Activated naive CD4-positive, alpha-beta T cell treated with anti-CD3 and anti-CD28 coated beads for 36 hours (primary cell): ENCODE data around the gene APBA2. TPM values are rescaled to one million over a fixed set of nuclear protein-coding genes. Genes with fewer than 3 reads are reported as not detected.

Source experiments
- CTCF ChIA-PET: fragments of 350-600 bp; sonication (Branson Sonifier 250); formaldehyde crosslinking; loops from one replicate; lab custom pipeline; 2021; ENCODE audit warnings: antibody characterized with exemption; lab: Charles Lee
- DNase-seq: peaks from one replicate; pipeline ENCODE4 v3.0.0-alpha.2; 2020
- H3K27ac Mint-ChIP-seq: one replicate; pipeline ENCODE4 v1.8.0; 2021; ENCODE audit warnings: mild to moderate bottlenecking, mixed read lengths
- H3K27me3 Mint-ChIP-seq: one replicate; pipeline ENCODE4 v1.8.0; 2021; ENCODE audit warnings: low read depth, mixed read lengths
- H3K36me3 Mint-ChIP-seq: one replicate; pipeline ENCODE4 v1.8.0; 2021; ENCODE audit warnings: low read depth, mixed read lengths
- H3K4me1 Mint-ChIP-seq: one replicate; pipeline ENCODE4 v1.8.0; 2021; ENCODE audit warnings: low read depth, mixed read lengths
- H3K4me3 Mint-ChIP-seq: one replicate; pipeline ENCODE4 v1.8.0; 2021; ENCODE audit warnings: mild to moderate bottlenecking, moderate library complexity, mixed read lengths
- H3K9me3 Mint-ChIP-seq: one replicate; pipeline ENCODE4 v1.8.0; 2021; ENCODE audit warnings: mixed read lengths
- intact Hi-C: fragments of 100-400 bp; cut with micrococcal nuclease; formaldehyde crosslinking; loops from one replicate; pipeline ENCODE4 v1.15.1; 2023
- total RNA-seq, 2 experiments: library from RNA; stranded (reverse); gene quantifications; one replicate each; pipeline ENCODE4 v1.2.3, GENCODE V29; 2021

APBA2 gene
- total RNA-seq, 2 experiments from 2014 or later, result 16.2 to 18.3 TPM

DNA sequence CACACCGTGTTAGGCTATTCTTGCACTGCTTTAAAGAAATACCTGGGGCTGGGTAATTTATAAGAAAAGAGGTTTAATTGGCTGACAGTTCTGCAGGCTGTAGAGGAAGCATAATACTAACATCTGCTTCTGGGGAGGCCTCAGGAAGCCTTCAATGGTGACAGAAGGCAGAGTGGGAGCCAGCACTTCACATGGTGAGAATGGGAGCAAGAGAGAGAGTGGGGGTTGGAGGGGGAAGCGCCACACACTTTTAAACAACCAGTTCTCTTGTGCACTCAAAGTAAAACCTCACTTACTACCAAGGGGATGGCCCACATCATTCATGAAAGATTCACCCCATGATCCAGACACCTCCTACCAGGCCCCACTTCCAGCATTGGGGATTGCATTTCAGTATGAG lies 181.1 kb downstream of the APBA2 start:
- Mint-ChIP-seq H3K27me3 (no peaks in the 10 kb centered on the region), H3K9me3 (no peaks in the 10 kb centered on the region), H3K4me1 (peaks cover 12% of the 10 kb centered on the region), H3K27ac (peak overlapping the region; percentile 9), H3K4me3 (no peak overlapping the region), H3K36me3 (peaks cover 10% of the 10 kb centered on the region)
- no peak for DNase-seq
- CTCF ChIA-PET, result no interaction called here
- intact Hi-C loops, result no loop called here

DNA sequence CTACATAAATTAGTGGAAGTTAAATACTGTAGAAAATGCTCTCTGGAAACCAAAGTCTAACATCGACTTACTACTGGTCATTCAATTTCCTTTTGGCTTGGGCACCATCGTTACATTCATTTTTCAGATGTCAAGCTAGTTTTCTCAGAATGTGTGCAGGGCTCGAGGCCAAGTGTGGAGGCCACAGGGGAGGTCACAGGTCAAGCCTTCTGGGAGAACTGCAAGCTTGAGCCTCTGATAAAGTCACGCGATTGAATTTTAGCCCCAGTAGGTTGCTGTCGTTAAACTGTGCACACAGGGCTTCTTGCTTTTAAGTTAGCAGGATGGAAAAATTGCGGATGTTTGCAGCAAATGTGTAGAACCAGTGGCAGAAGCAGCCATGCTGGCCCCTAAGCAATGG lies 182.2 kb downstream of the APBA2 start:
- H3K9me3 Mint-ChIP-seq, result no peaks in the 10 kb centered on the region
- H3K4me3 Mint-ChIP-seq, result no peak overlapping the region
- CTCF ChIA-PET, result interaction anchor here (0.7 kb wide), 1 partner anchor 8 kb away, joined by 3 read pairs; no protein-coding TSS in a partner anchor
- no peak overlapping the region for H3K27ac Mint-ChIP-seq
- peaks cover 10% of the 10 kb centered on the region for H3K36me3 Mint-ChIP-seq
- peaks cover 9% of the 10 kb centered on the region for H3K4me1 Mint-ChIP-seq
- no peak for DNase-seq
- no peaks in the 10 kb centered on the region for H3K27me3 Mint-ChIP-seq
- intact Hi-C loops, result no loop called here

DNA sequence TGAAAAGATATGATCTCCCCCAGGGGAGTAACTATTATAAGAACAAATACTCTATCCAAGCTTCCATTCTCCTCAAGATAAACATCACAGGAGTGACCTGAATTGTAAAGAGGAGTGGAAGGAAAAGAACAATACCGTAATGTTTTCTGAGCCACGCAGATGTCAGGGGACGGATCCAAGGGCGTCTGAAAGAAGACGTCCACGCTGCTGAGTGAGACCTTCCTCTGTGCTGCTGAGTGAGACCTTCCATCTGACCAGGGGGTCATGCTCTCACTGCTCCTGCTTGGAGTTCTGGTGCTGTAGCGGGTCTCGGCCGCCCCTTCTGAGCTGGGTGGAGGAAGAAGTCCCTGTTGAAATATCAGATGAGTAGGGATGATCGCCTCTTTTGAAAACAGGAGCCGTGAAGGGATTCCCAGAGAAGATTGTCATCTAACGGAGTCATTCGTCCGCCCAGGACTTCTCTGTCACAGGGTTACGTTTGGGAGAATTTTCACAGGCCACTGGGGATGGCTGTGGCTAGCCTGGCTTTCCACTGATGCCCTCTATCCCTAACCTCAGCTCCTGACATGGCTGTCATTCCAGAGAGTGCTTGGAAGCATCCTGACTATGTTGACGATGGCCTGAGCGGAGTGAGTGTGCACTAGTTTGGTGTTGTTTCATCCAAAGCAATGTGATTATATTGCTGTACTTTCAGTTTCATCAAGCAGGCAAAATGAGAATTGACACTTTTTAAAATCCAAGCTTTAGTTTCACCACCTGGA lies 184.9 kb downstream of the APBA2 start:
- Mint-ChIP-seq H3K4me1 (peaks cover 3% of the 10 kb centered on the region), H3K27me3 (no peaks in the 10 kb centered on the region), H3K36me3 (peaks cover 16% of the 10 kb centered on the region), H3K4me3 (no peak overlapping the region), H3K9me3 (no peaks in the 10 kb centered on the region), H3K27ac (no peak overlapping the region)
- CTCF ChIA-PET, result no interaction called here
- intact Hi-C loops, result no loop called here
- DNase-seq, result no peak

DNA sequence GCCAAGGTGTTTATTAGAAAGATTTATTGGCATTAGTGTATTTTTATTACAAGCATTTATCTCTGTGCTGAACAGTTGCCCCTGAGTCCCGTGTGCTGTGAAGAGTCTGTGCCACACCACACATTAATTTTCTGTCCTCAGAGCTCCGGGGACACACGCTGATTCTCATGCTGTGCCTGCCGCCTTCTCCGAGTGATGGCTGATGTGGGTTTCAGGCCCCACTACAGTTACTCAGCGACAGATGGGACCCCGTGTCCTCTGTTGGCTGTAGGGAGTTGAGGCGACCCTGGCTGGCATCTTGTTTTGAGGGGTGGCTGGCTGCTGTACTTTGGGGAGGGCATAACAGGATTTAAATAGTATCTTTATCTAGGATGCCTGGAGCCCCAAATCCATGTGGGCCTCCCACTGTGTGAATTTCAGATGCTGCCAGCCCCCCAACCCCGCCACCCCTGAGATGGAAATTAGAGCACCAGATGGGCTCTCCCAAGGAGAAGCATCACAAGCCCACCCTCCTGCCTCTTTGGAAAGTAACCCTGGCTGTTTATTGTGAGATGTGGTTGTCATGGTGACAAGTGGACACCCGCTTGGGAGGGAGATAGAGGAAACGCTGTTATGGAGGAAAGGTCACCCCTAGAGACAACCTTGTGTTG lies 185.6 kb downstream of the APBA2 start:
- CTCF ChIA-PET, result no interaction called here

DNA sequence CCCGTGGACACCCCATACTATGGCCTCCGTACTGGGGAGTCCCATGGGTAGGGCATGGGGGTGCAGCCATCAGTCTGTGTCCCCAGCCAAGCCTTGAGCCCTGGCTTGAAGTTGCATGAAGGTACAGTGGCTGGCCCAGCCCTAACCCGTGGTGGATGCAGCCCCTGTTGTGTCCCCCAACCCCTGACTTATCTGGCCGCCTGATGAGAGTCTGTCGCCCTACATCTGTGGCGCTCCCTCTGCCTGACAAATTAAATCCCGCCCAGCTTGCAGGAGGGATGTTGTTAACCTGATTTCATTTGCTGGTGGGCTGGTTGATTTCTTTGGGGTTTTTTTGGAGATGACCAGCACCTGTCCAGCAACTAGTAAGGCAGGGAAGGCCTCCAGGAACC lies 186.1 kb downstream of the APBA2 start:
- H3K4me3 Mint-ChIP-seq, result no peak overlapping the region
- no peaks in the 10 kb centered on the region for H3K9me3 Mint-ChIP-seq
- DNase-seq, result no peak
- H3K36me3 Mint-ChIP-seq, result peaks cover 10% of the 10 kb centered on the region
- no peaks in the 10 kb centered on the region for H3K4me1 Mint-ChIP-seq
- no peaks in the 10 kb centered on the region for H3K27me3 Mint-ChIP-seq
- intact Hi-C loops, result no loop called here
- CTCF ChIA-PET, result no interaction called here
- H3K27ac Mint-ChIP-seq, result no peak overlapping the region

More for the DNA sequence above, 185.6 kb downstream of the APBA2 start:
- no peaks in the 10 kb centered on the region for H3K27me3 Mint-ChIP-seq
- intact Hi-C loops, result no loop called here
- no peak overlapping the region for H3K27ac Mint-ChIP-seq
- no peak overlapping the region for H3K4me3 Mint-ChIP-seq
- no peaks in the 10 kb centered on the region for H3K9me3 Mint-ChIP-seq
- peaks cover 1% of the 10 kb centered on the region for H3K4me1 Mint-ChIP-seq
- H3K36me3 Mint-ChIP-seq, result peaks cover 11% of the 10 kb centered on the region
- no peak for DNase-seq

DNA sequence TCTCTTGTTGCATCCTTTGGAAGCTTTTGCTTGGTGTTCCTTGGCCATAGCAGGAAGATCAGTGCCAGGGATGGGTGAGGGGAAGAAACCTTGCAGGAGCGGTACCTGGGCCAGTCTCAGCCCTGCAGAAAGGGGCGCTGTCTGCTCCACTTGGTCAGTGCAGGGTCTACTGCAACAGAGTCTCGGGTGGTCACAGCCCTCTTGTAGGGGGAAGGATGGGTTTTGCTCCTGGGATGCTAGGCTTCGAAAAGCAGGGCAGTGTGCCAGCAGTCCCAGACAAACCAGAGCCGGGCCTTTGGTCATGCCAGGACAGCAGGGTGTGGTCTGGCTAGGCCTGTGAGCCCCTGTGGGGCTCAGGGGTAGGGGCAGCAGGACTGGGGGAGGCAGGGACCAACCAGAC lies 186.7 kb downstream of the APBA2 start:
- Mint-ChIP-seq H3K27ac (no peak overlapping the region), H3K4me1 (no peaks in the 10 kb centered on the region), H3K36me3 (peaks cover 10% of the 10 kb centered on the region), H3K9me3 (no peaks in the 10 kb centered on the region), H3K4me3 (no peak overlapping the region), H3K27me3 (no peaks in the 10 kb centered on the region)
- CTCF ChIA-PET, result interaction anchor here (0.6 kb wide), 1 partner anchor 868 kb away, joined by 3 read pairs; no protein-coding TSS in a partner anchor
- intact Hi-C loops, result no loop called here
- DNase-seq, result no peak

DNA sequence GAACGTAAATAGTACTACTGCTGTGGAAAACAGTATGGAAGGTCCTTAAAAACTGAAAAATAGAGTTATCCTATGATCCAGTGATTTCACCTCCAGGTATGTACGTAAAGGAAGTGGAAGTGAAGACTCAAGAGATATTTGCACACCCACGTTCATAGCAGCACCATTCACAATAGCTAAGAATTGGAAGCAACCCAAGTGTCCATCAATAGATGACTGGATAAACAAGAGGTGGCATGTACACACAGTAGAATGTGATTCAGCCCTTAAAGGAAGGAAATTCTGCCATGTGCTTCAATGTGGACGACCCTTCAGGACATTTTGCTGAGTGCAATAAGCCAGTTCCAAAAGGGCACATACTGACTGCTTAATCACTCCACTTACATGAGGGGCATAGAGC lies 188.3 kb downstream of the APBA2 start:
- DNase-seq, result no peak
- CTCF ChIA-PET, result no interaction called here
- Mint-ChIP-seq H3K4me1 (no peaks in the 10 kb centered on the region), H3K27ac (no peak overlapping the region), H3K27me3 (no peaks in the 10 kb centered on the region), H3K4me3 (no peak overlapping the region), H3K9me3 (no peaks in the 10 kb centered on the region), H3K36me3 (peaks cover 13% of the 10 kb centered on the region)
- intact Hi-C loops, result no loop called here

DNA sequence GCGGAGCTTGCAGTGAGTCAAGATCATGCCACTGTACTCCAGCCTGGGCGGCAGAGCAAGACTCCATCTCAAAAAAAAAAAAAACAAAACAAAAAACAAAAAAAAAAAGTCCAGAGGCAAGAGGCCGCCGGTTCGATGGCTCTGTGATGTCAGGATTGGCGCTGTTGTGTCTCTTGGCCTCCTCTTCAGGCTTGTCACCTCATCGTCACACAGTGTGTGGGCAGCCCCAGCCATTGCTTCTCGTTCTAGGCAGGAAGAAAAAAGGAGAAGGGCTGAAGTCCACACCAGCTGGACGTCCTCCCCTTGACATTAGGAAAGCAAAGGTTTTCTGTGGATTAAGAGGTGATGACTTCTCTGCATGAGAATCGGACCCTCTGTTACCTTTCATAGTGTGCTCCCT lies 192.8 kb downstream of the APBA2 start:
- peaks cover 12% of the 10 kb centered on the region for H3K36me3 Mint-ChIP-seq
- DNase-seq, result no peak
- H3K4me1 Mint-ChIP-seq, result no peaks in the 10 kb centered on the region
- no peak overlapping the region for H3K4me3 Mint-ChIP-seq
- intact Hi-C loops, result no loop called here
- CTCF ChIA-PET, result interaction anchor here (1.0 to 1.5 kb wide), 2 partner anchors 9 to 13 kb away, joined by 4 to 5 read pairs; no protein-coding TSS in a partner anchor
- H3K9me3 Mint-ChIP-seq, result no peaks in the 10 kb centered on the region
- H3K27me3 Mint-ChIP-seq, result no peaks in the 10 kb centered on the region
- no peak overlapping the region for H3K27ac Mint-ChIP-seq

DNA sequence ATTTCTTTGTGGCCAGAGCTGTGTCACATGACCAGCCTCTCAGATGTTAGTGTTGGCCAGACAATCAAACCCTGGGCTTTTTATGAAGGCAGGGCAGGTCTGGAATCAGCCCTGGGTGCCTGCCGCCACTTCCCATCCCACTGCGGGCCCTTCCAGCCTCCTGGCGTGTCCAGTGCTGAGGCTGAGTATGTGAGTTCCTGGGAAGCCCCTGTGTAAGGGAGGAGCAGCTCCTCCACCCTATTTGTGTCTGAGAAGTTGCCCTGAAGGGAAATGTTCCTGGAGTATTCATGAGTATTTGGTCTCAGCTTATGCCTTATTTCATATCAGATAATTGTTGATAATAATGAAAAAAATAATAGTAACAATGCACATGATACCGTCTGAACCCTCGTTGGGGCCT lies 193.7 kb downstream of the APBA2 start:
- H3K9me3 Mint-ChIP-seq, result no peaks in the 10 kb centered on the region
- H3K27me3 Mint-ChIP-seq, result no peaks in the 10 kb centered on the region
- no peak overlapping the region for H3K27ac Mint-ChIP-seq
- peaks cover 11% of the 10 kb centered on the region for H3K36me3 Mint-ChIP-seq
- no peaks in the 10 kb centered on the region for H3K4me1 Mint-ChIP-seq
- DNase-seq, result no peak
- H3K4me3 Mint-ChIP-seq, result no peak overlapping the region
- CTCF ChIA-PET, result interaction anchor here (1.0 to 1.5 kb wide), 2 partner anchors 8 to 12 kb away, joined by 4 to 5 read pairs; no protein-coding TSS in a partner anchor
- intact Hi-C loops, result no loop called here

DNA sequence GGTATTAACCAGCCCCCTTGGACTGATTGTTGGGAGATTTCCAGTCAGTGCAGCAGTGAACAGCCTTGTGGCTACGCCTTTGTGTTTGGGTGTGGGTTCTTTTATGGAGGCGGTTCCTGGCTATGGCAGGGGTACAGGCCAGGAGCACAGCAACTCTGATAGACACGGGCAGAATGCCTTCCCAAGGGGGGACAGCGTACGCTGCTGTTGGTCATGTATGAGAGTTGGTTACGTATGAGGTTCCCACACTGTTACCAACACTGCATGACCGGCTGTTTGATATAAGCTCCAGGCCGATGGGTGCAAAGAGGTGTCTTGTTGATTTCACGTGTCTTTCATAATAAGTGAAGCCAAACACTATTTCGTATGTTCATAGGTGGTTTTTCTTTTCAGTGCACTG lies 196.0 kb downstream of the APBA2 start:
- Mint-ChIP-seq H3K36me3 (peaks cover 12% of the 10 kb centered on the region), H3K27me3 (no peaks in the 10 kb centered on the region), H3K4me1 (peaks cover 3% of the 10 kb centered on the region), H3K9me3 (peaks cover 3% of the 10 kb centered on the region), H3K27ac (no peak overlapping the region), H3K4me3 (no peak overlapping the region)
- CTCF ChIA-PET, result interaction anchor here (1.4 to 2.6 kb wide), 3 partner anchors 8 to 21 kb away, joined by 4 to 16 read pairs (median 13); no protein-coding TSS in a partner anchor
- intact Hi-C loops, result no loop called here
- no peak for DNase-seq

DNA sequence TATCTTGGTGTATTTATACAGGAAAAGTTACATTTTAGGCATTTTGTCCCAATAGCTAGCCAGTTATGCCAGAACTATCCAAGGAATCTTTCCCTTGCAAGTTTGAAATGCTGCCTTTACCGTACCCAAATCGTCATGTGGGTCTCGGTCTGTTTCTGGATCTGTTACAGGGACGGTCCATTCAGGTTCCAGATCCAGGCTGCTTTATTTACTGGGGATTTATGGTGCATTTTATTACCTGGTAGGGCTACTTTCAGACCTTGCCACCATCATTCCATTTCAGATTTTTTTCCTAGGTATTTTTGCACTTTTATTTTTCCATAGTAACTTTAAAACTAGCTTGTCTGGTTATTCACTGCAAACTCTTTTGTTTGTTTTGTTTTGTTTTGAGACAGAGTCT lies 197.4 kb downstream of the APBA2 start:
- intact Hi-C loops, result no loop called here
- H3K27me3 Mint-ChIP-seq, result no peaks in the 10 kb centered on the region
- peaks cover 12% of the 10 kb centered on the region for H3K36me3 Mint-ChIP-seq
- no peak for DNase-seq
- H3K4me1 Mint-ChIP-seq, result peaks cover 7% of the 10 kb centered on the region
- CTCF ChIA-PET, result interaction anchor here (1.0 to 2.6 kb wide), 3 partner anchors 19 to 30 kb away, joined by 3 to 13 read pairs (median 3); no protein-coding TSS in a partner anchor
- H3K4me3 Mint-ChIP-seq, result no peak overlapping the region
- H3K27ac Mint-ChIP-seq, result no peak overlapping the region
- peaks cover 3% of the 10 kb centered on the region for H3K9me3 Mint-ChIP-seq

DNA sequence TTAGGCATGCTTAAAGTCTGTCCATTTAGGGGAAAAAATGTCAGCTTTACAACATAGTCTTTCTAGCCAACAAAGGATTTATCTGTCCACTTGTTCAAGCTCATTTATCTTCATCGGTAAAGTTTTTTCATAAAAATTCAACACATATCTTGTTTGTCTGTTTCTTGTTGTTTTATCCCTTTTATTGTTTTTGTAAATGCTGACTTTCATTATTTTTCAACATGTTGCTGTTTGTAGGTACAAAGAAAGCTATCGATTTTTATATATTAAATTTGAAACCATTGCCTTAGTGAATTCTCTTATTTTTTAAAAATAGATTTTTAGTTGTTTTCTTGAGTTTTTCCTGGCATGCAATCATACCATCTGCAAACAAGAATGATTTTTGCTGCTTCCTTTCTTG lies 198.1 kb downstream of the APBA2 start:
- Mint-ChIP-seq H3K27ac (no peak overlapping the region), H3K4me1 (peaks cover 11% of the 10 kb centered on the region), H3K9me3 (peaks cover 3% of the 10 kb centered on the region), H3K27me3 (no peaks in the 10 kb centered on the region), H3K4me3 (no peak overlapping the region), H3K36me3 (peaks cover 8% of the 10 kb centered on the region)
- intact Hi-C loops, result no loop called here
- CTCF ChIA-PET, result interaction anchor here (0.6 to 2.6 kb wide), 4 partner anchors 18 to 32 kb away, joined by 3 to 13 read pairs (median 4); no protein-coding TSS in a partner anchor
- DNase-seq, result no peak
